Measurements from ENCODE around the gene NFE2L3.

The NFE2L3 gene

GRCh38 chr7:26197153-26198115, 45.4 kb downstream of the NFE2L3 start:
- peak overlapping the region; percentile 100 for H3K4me3 ChIP-seq (ENCODE audit: low read depth, low read length)
- TF ChIP-seq CTCF (IDR thresholded peaks at IDR 0.05; ENCODE audit: control insufficient read depth, extremely low read depth, insufficient read depth): no peak
- DNase-seq (ENCODE audit: low read depth): no peak

GRCh38 chr7:26198133-26198780, 46.3 kb downstream of the NFE2L3 start:
- TF ChIP-seq CTCF (IDR thresholded peaks at IDR 0.05; ENCODE audit: control insufficient read depth, extremely low read depth, insufficient read depth): peak; percentile 46
- H3K4me3 ChIP-seq (ENCODE audit: low read depth, low read length): peak overlapping the region; percentile 100
- no peak for DNase-seq (ENCODE audit: low read depth)

GRCh38 chr7:26198781-26199169, 46.8 kb downstream of the NFE2L3 start:
- DNase-seq (ENCODE audit: low read depth): no peak
- no peak for TF ChIP-seq CTCF (IDR thresholded peaks at IDR 0.05; ENCODE audit: control insufficient read depth, extremely low read depth, insufficient read depth)
- peak overlapping the region; percentile 100 for H3K4me3 ChIP-seq (ENCODE audit: low read depth, low read length)

GRCh38 chr7:26199301-26200037, 47.5 kb downstream of the NFE2L3 start:
- H3K4me3 ChIP-seq (ENCODE audit: low read depth, low read length): peak overlapping the region; percentile 100
- no peak for DNase-seq (ENCODE audit: low read depth)
- TF ChIP-seq CTCF (IDR thresholded peaks at IDR 0.05; ENCODE audit: control insufficient read depth, extremely low read depth, insufficient read depth): no peak

- H3K4me3 ChIP-seq (ENCODE audit: low read depth, low read length): peak overlapping the region; percentile 100
- TF ChIP-seq CTCF (IDR thresholded peaks at IDR 0.05; ENCODE audit: control insufficient read depth, extremely low read depth, insufficient read depth): no peak
- DNase-seq (ENCODE audit: low read depth): no peak
These were observed 48.0 kb downstream of the NFE2L3 start for GRCh38 chr7:26200038-26200443.

- H3K4me3 ChIP-seq (ENCODE audit: low read depth, low read length): peak within 1 kb of the TSS; percentile 100
- DNase-seq (ENCODE audit: low read depth): peak; percentile 92
- TF ChIP-seq CTCF (IDR thresholded peaks at IDR 0.05; ENCODE audit: control insufficient read depth, extremely low read depth, insufficient read depth): no peak
These were observed 48.6 kb downstream of the NFE2L3 start, which contains the start of gene HNRNPA2B1 for GRCh38 chr7:26200444-26201246. TSS of gene HNRNPA2B1 (minus strand) at chr7:26200746. CDS start at chr7:26200577, 169 bp downstream.

Measured in LNCaP clone FGC (cell line).